Urinary bladder (tissue), 4 donors: Measurements from ENCODE around the gene CTCF. TPM values are rescaled to one million over a fixed set of nuclear protein-coding genes. Genes with fewer than 3 reads are reported as not detected.
A peak's percentile ranks its signal among the peaks of the same experiment; 100 is the strongest.

Experiments used
- DNase-seq: peaks from one replicate; pipeline ENCODE4 v3.0.0-alpha.2; 2015; ENCODE audit errors: extremely low spot score
- H3K27ac ChIP-seq: one replicate; pipeline ENCODE4 v1.5.1; 2013; ENCODE audit warnings: low read depth, mild to moderate bottlenecking, moderate library complexity
- H3K36me3 ChIP-seq: one replicate; pipeline ENCODE4 v1.6.1; 2013; ENCODE audit warnings: mild to moderate bottlenecking, moderate library complexity; ENCODE audit not compliant: insufficient read depth
- H3K4me1 ChIP-seq: one replicate; pipeline ENCODE4 v1.6.1; 2013; ENCODE audit warnings: mild to moderate bottlenecking, moderate library complexity; ENCODE audit not compliant: insufficient read depth
- H3K4me3 ChIP-seq: one replicate; pipeline ENCODE4 v1.5.1; 2013; ENCODE audit warnings: low read depth, low read length
- WGBS: extraction: QIAGEN DNeasy Blood & Tissue Kit; methylation state at CpG from one replicate; pipeline ENCODE4 v1.1.7; 2013; 5-methylcytosine and 5-hydroxymethylcytosine counted together
- polyA plus RNA-seq: library from polyadenylated mRNA; stranded (reverse); fragments of 200-250 nt; gene quantifications from one replicate; pipeline ENCODE4 v1.2.3, GENCODE V29; 2013
- total RNA-seq: library from RNA; depleted of rRNA; stranded (reverse); fragments of >200 nt; gene quantifications from one replicate; pipeline ENCODE4 v1.2.3, GENCODE V29; 2014
- donor health status: healthy with polysubstance abuse.
- donor health status: healthy.

Gene CTCF
- total and polyA plus RNA-seq, 2 donors: 29.2 to 35.5 TPM

DNA sequence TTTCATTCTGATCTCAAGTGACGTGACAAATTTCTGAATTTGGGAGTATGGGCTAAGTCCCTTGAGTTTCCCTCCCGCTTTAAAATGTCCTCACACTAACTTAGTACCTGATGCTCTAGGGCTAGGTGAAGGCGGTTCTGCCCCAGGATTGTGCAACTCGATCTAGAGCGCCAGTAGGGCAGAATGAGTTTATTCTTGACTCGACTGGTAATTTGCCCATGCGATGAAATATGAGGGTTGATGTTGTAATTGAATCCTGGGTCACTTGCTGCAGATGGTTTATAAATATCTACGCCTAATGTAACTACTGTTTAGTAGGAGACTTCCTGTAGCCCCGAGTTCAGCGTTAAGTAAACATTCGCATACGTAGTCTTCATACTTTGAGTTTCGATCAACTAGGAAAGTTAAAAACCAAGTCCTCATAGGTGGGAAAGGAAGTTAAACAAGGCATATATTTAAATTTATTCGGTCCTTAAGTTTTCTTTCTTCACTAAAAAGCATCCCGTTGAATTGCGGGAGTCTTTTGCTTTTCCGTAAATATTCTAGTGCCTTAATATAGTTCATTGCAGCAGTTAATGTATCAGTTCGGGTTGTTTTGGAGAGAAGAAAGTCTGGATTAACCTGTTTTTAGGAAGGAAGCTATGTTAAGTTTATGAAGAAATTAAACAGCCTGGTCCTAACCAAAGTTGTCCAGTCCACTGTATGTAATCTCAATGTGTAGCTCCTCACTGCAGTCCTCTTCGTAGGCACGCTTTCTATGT is 1.6 kb downstream of the CTCF start:
- H3K4me1 ChIP-seq: no peaks in the 10 kb centered on the region
- H3K36me3 ChIP-seq: no peaks in the 10 kb centered on the region
- peak overlapping the region; percentile 91 for H3K4me3 ChIP-seq
- H3K27ac ChIP-seq: peak overlapping the region; percentile 100
- WGBS: 2% methylated on average over 20 of the region's 20 CpGs
- no peak for DNase-seq

DNA sequence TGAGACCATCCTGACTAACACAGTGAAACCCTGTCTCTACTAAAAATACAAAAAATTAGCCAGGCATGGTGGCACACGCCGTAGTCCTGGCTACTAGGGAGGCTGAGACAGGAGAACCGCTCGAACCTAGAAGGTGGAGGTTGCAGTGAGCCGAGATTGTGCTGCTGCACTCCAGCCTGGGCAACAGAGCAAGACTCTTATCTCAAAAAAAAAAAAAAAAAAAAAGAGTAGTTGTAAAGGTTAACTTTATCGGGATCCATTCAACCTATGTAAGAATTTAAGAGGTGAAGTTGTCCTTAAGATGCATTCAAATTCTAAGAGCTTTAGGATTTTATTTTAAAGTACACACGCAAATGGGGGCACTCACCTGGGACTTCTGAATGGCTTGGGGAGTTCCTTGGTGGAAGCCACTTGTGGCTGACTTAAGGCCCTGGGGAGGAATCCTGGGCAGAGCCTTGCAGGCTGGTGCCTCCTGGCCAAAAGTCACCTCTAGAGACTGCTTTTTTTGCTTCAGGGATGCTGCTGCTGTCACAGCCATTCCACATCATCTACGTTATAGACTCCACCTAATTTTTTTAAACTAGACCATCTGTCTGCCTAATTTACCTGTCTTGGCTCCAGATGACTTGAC is 3.3 kb downstream of the CTCF start:
- Histone ChIP-seq H3K36me3 (no peaks in the 10 kb centered on the region), H3K4me1 (no peaks in the 10 kb centered on the region), H3K27ac (no peak overlapping the region), H3K4me3 (no peak overlapping the region)
- WGBS: 89% methylated on average over 8 of the region's 8 CpGs
- no peak for DNase-seq

DNA sequence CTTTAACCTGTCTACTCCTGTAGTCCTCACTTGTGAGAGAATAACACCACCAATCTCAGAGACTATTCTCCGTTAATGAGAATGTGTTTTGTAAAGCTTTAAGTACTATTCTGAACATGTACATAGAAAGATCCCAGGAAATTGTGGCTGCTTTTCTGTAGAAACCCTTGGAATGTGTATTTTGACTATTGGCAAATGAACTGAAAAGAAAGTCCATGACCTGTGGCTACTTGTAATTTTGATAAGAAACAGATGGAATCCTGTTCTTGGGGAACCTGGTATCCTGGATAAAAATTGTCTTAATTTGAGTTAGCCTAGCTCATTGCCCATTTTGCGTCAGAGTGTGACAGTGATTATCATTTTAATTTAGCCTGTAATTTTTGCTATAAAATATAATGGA is 9.1 kb downstream of the CTCF start:
- Histone ChIP-seq H3K4me3 (no peak overlapping the region), H3K27ac (no peak overlapping the region), H3K4me1 (no peaks in the 10 kb centered on the region), H3K36me3 (no peaks in the 10 kb centered on the region)
- no peak for DNase-seq
- WGBS: 61% methylated on average over 2 of the region's 2 CpGs

DNA sequence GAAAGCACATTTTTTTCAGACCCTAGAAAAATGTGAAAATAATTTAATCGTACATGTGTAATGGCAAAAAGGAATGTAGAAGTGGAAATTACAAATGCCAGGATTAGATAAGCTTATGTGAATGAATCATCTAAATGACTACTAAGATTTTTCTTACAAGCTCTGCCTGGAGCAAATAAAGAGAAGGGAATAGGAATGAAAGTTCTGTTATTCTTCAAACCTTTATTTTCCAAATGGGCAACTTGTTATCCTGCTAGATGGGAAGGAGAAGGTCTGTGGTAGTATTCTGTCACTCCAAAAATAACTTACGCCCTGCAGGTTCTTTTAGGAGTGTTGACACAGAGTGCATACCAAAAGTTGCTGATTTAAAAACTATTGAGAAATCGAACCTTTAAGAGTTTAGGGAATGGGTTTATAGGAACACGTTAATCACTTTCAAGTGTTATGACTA is 9.7 kb downstream of the CTCF start:
- Histone ChIP-seq H3K4me3 (no peak overlapping the region), H3K4me1 (no peaks in the 10 kb centered on the region), H3K27ac (no peak overlapping the region), H3K36me3 (no peaks in the 10 kb centered on the region)
- 65% methylated on average over 4 of the region's 4 CpGs for WGBS
- no peak for DNase-seq

DNA sequence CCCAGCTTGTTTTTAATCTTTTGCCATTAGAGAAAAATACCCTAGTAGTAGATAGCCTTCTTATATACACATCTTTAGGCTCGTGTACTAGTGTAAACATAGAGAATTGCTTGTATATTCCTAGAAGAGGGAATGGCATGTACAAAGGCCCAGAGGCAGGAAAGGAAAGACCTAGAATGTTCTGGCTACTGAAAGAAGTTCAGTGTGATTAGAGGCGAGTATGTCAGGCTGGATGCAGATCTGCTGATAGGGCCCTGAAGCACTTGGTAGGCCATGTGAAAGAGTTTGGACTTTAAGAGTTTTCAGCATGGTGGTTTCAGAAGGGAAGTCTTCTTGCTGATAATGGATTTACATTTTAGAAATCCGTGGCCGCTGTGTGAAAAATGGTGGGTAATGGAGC is 17.4 kb downstream of the CTCF start:
- no peak overlapping the region for H3K4me3 ChIP-seq
- 75% methylated on average over 4 of the region's 4 CpGs for WGBS
- H3K36me3 ChIP-seq: no peaks in the 10 kb centered on the region
- no peak overlapping the region for H3K27ac ChIP-seq
- H3K4me1 ChIP-seq: no peaks in the 10 kb centered on the region
- no peak for DNase-seq

DNA sequence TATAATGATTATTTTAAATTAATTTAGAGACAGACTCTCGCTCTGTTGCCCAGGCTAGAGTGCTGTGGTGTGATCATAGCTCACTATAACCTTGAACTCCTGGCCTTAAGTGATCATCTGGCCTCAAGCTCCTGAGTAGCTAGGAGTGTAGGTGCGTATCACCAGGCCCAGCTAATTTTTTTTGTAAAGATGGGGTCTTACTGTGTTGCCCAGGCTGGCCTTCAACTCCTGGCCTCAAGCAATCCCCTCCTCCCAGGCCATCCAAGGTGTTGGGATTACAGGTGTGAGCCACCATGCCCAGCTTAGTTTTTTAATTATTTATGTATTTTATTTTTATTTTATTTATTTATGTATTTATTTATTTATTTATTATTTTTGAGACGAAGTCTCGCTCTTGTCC is 17.9 kb downstream of the CTCF start:
- Histone ChIP-seq H3K36me3 (no peaks in the 10 kb centered on the region), H3K4me1 (no peaks in the 10 kb centered on the region), H3K4me3 (no peak overlapping the region), H3K27ac (no peak overlapping the region)
- WGBS: 96% methylated on average over 4 of the region's 4 CpGs
- DNase-seq: no peak

DNA sequence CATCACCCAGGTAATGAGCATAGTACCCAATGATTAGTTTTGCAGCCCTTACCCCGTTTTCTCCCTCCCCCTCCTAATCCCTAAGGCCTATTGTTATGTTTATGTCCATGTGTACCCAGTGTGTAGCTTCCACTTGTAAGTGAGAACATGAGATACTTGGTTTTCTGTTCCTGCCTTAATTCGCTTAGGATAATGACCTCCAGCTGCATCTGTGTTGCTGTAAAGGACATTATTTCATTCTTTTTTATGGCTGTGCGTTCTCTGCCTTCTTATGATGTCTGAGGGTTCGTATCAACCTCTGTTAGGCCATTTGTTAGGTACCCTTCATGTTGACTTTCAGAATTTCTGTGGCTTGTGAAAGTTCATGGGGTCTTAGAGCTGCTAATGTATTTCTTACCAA is 31.0 kb downstream of the CTCF start:
- no peak for DNase-seq
- Histone ChIP-seq H3K27ac (no peak overlapping the region), H3K36me3 (no peaks in the 10 kb centered on the region), H3K4me1 (no peaks in the 10 kb centered on the region), H3K4me3 (no peak overlapping the region)
- 90% methylated on average over 4 of the region's 4 CpGs for WGBS

DNA sequence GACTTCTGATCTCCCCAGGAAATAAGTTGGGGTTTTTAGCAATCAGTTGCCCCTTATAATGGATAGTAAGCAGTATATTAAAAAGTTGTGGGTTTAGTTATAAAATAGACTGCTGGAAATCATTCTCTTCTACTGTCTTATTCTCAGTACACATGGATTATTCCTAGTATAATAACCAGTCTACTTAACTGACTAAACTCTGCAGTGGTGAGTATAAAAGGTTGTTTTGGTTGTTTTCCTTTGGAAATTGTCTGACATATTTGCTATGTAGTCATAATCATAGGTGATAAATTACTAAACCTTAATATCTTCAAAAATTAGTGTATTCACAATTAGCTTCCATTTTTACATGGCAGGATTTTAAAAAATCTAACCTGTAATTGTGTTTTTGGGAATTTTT is 31.4 kb downstream of the CTCF start:
- DNase-seq: no peak
- Histone ChIP-seq H3K4me3 (no peak overlapping the region), H3K27ac (no peak overlapping the region)

DNA sequence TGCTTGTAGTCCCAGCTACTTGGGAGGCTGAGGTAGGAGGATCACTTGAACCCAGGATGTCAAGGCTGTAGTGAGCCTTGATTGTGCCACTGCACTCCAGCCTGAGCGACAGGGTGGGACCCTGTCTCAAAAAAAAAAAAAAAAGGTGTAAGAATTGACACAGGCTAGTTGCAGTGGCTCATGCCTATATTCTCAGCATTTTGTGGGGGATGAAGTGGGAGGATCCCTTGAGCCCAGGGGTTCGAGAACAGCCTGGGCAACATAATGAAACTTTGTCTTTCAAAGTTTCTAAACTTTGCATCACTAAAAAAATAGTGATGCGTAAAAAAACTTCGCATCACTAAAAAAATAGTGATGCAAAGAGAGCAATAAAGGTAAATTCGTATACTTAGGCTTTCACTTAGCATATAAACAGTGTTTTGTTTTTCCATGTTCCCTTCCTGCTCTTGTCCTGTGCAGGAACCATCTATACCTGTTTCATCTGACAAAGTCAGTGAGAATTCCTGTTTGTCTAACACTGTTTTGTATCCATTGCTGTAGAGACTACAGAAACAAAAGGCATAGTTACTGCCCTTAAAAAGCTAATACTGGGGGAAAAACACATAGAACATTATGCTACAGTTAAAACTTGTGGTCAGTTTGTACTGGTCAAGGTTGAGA is 32.1 kb downstream of the CTCF start:
- Histone ChIP-seq H3K4me3 (no peak overlapping the region), H3K36me3 (no peaks in the 10 kb centered on the region), H3K4me1 (peaks cover 1% of the 10 kb centered on the region), H3K27ac (no peak overlapping the region)
- no peak for DNase-seq
- WGBS: 82% methylated on average over 5 of the region's 5 CpGs

More for the DNA sequence above, 31.4 kb downstream of the CTCF start:
- peaks cover under 1% of the 10 kb centered on the region for H3K4me1 ChIP-seq
- no peaks in the 10 kb centered on the region for H3K36me3 ChIP-seq

DNA sequence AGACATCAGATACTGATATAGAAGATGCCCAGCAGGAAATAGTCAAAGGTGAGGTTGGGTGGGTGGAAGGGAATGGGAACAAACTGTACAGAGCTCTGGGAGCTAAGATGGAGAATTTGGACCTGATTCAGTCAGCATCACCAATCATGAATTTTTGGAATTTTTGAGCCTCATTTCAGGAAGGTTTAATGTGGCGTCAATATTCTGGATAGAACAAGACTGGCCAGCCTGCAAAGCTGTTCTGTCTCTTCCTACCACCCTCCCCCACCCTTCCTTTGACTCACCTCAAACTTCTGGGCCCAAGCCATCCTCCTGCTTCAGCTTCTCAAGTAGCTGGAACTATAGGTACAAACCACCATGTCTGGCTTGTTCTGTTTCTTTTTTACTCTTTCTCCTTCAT is 32.6 kb downstream of the CTCF start:
- no peak for DNase-seq
- WGBS: 69% methylated on average over 1 of the region's 1 CpG
- Histone ChIP-seq H3K27ac (no peak overlapping the region), H3K4me1 (peaks cover 1% of the 10 kb centered on the region), H3K4me3 (no peak overlapping the region), H3K36me3 (no peaks in the 10 kb centered on the region)

DNA sequence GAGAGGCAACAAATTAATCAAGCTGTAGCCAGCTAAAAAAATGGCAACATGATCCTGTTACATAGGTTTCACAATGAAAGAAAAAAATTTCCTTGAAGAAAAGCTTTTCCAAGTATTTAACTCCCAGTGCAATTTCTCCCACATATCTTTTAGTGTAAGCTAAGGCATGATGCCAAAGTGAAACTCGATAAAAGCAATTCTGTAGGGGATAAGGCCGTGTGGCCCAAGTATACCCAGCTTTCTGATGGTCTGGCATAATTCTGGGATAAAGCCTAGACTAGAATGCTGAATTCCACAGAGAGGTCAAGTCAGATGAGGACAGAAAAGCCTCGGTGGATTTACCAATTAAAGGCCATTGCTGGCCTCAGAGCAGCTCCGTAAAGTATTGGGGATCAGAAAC is 36.2 kb downstream of the CTCF start:
- 41% methylated on average over 4 of the region's 4 CpGs for WGBS
- Histone ChIP-seq H3K36me3 (no peaks in the 10 kb centered on the region), H3K27ac (no peak overlapping the region), H3K4me1 (peaks cover 1% of the 10 kb centered on the region), H3K4me3 (no peak overlapping the region)
- no peak for DNase-seq

DNA sequence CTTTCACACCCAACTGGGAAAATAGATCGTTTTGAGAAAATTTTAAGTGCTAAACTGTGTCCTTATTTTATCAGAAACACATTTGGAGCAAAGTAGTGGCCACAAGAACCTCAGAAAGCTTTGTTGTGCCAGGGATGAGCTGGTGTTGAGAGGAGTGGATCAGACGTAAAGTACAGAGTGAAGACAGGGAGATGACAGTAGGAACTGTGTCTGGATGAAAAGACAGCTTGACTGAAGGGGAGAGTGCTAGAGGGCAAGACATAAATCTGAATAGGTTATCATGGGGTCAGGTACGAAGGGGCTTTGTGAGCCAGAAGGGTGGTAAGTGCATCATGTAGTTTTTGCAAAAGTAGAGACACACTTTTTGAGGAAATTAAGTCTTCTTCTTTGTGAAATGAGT is 43.3 kb downstream of the CTCF start:
- Histone ChIP-seq H3K4me1 (no peaks in the 10 kb centered on the region), H3K27ac (no peak overlapping the region), H3K4me3 (no peak overlapping the region), H3K36me3 (no peaks in the 10 kb centered on the region)
- no peak for DNase-seq
- WGBS: 88% methylated on average over 3 of the region's 3 CpGs

DNA sequence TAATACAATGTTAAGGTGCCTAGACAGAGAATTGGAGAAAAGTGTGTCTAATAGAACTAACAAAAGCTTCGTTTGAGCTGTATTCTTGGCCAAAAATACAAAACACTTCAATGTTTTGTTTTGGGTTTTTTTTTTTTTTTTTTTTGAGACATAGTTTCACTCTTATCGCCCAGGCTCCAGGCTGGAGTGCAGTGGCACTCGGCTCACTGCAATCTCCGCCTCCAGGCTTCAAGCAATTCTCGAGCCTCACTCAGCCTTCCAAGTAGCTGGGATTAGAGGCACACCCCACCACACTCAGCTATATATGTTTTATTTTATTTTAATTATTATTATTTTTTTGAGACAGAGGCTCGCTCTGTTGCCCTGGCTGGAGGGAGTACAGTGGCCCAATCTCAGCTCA is 44.3 kb downstream of the CTCF start:
- H3K36me3 ChIP-seq: peaks cover 2% of the 10 kb centered on the region

DNA sequence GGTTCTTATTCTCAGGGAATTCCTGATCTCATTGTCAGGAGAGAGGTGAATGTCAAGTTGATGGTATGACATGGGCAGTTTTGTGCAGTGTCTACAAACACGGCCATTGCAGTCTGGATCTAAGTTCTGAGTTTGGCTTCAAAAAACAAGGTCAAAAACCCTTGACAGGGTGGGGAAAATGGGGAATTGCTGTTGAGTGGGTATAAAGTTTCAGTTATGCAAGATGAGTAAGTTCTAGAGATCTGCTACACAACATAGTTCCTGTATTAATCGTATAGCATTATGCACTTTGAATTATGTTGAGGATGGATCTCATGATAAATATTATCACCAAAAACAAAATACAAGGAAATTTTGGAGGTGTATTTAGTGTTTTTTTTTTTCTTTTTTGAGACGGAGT is 46.0 kb downstream of the CTCF start:
- Histone ChIP-seq H3K27ac (no peak overlapping the region), H3K4me3 (no peak overlapping the region), H3K36me3 (peaks cover 4% of the 10 kb centered on the region), H3K4me1 (no peaks in the 10 kb centered on the region)
- DNase-seq: no peak
- 85% methylated on average over 3 of the region's 3 CpGs for WGBS

More for the DNA sequence above, 44.3 kb downstream of the CTCF start:
- no peaks in the 10 kb centered on the region for H3K4me1 ChIP-seq
- 88% methylated on average over 6 of the region's 6 CpGs for WGBS
- H3K27ac ChIP-seq: no peak overlapping the region
- no peak overlapping the region for H3K4me3 ChIP-seq
- no peak for DNase-seq
